ENCODE results near the gene LEPR.
"Not testable (repeated sequence)": the region's sequence is repeated elsewhere in the genome, so short reads cannot be mapped to it uniquely, and the experiment has no call there.

Gene LEPR

GRCh38 chr1:65435987-65436386, 15.5 kb downstream of the LEPR start:
- DNase-seq (ENCODE audit: low spot score), result no peak

GRCh38 chr1:65437616-65438015, 17.1 kb downstream of the LEPR start:
- no peak for DNase-seq (ENCODE audit: low spot score)

- no peak for DNase-seq (ENCODE audit: low spot score)
Observed at GRCh38 chr1:65440322-65440900, 19.9 kb downstream of the LEPR start.

- no peak for DNase-seq (ENCODE audit: low spot score)
Observed at GRCh38 chr1:65440915-65441314, 20.4 kb downstream of the LEPR start.

- no peak for DNase-seq (ENCODE audit: low spot score)
Observed at GRCh38 chr1:65441464-65441863, 21.0 kb downstream of the LEPR start.

- DNase-seq (ENCODE audit: low spot score), result no peak
Observed at GRCh38 chr1:65442442-65442841, 22.0 kb downstream of the LEPR start.

- no peak for DNase-seq (ENCODE audit: low spot score)
Observed at GRCh38 chr1:65443647-65444046, 23.2 kb downstream of the LEPR start.

GRCh38 chr1:65444128-65444640, 23.7 kb downstream of the LEPR start:
- DNase-seq (ENCODE audit: low spot score), result no peak

- DNase-seq (ENCODE audit: low spot score), result no peak
Observed at GRCh38 chr1:65445837-65446236, 25.4 kb downstream of the LEPR start.

- DNase-seq (ENCODE audit: low spot score), result peak; percentile 8
Observed at GRCh38 chr1:65449214-65449823, 28.9 kb downstream of the LEPR start.

GRCh38 chr1:65455678-65456077, 35.2 kb downstream of the LEPR start:
- DNase-seq (ENCODE audit: low spot score), result not testable (repeated sequence)

- DNase-seq (ENCODE audit: low spot score), result no peak
Observed at GRCh38 chr1:65456481-65456880, 36.0 kb downstream of the LEPR start.

- DNase-seq (ENCODE audit: low spot score), result no peak
Observed at GRCh38 chr1:65457868-65458267, 37.4 kb downstream of the LEPR start.

GRCh38 chr1:65458730-65459396, 38.4 kb downstream of the LEPR start:
- no peak for DNase-seq (ENCODE audit: low spot score)

- DNase-seq (ENCODE audit: low spot score), result peak; percentile 21
Observed at GRCh38 chr1:65459397-65459768, 38.9 kb downstream of the LEPR start.

GRCh38 chr1:65465837-65466236, 45.4 kb downstream of the LEPR start:
- DNase-seq (ENCODE audit: low spot score), result not testable (repeated sequence)

GRCh38 chr1:65467536-65467935, 47.1 kb downstream of the LEPR start:
- peak; percentile 51 for DNase-seq (ENCODE audit: low spot score)

GRCh38 chr1:65469126-65469888, 48.8 kb downstream of the LEPR start:
- DNase-seq (ENCODE audit: low spot score), result no peak

GRCh38 chr1:65469889-65470340, 49.4 kb downstream of the LEPR start:
- DNase-seq (ENCODE audit: low spot score), result no peak

All from SW480 (cell line).